Small intestine (tissue), 7 donors: ENCODE data around the gene CTBP2. TPM values are rescaled to one million over a fixed set of nuclear protein-coding genes. Genes with fewer than 3 reads are reported as not detected.

Experiments
- DNase-seq, 2 donors: peaks; one replicate each; pipeline versions ENCODE4 v3.0.0 to v3.0.0-alpha.2; 2013
- FAIRE-seq: peaks from 2 replicates; lab custom pipeline; 2012; peaks lifted over from hg19 to GRCh38; lab: Jason Lieb, UNC
- H3K27ac ChIP-seq, 3 donors: one replicate each; pipeline ENCODE4 v1.5.1; 2013; ENCODE audit warnings: low read length in 2 of 3, mild to moderate bottlenecking in 2 of 3, control low read depth in 1 of 3, inconsistent platforms in 1 of 3, low read depth in 1 of 3, moderate library complexity in 1 of 3
- H3K27me3 ChIP-seq, 3 donors: one replicate each; pipeline ENCODE4 v1.6.1; 2013; ENCODE audit warnings: low read length in 3 of 3, inconsistent platforms in 1 of 3; ENCODE audit not compliant: control insufficient read depth in 3 of 3, insufficient read depth in 3 of 3
- H3K36me3 ChIP-seq, 3 donors: one replicate each; pipeline ENCODE4 v1.6.1; 2013; ENCODE audit warnings: low read length in 3 of 3, inconsistent platforms in 1 of 3, low read depth in 1 of 3, mild to moderate bottlenecking in 1 of 3, moderate library complexity in 1 of 3; ENCODE audit not compliant: control insufficient read depth in 3 of 3, insufficient read depth in 2 of 3
- H3K4me1 ChIP-seq, 3 donors: one replicate each; pipeline ENCODE4 v1.6.1; 2013; ENCODE audit warnings: low read length in 2 of 3, inconsistent platforms in 1 of 3, low read depth in 1 of 3, mild to moderate bottlenecking in 1 of 3, moderate library complexity in 1 of 3; ENCODE audit not compliant: control insufficient read depth in 3 of 3, insufficient read depth in 2 of 3
- H3K4me3 ChIP-seq, 3 donors: one replicate each; pipeline ENCODE4 v1.5.1; 2013; ENCODE audit warnings: low read length in 3 of 3, control low read depth in 1 of 3, inconsistent platforms in 1 of 3, low read depth in 1 of 3, mild to moderate bottlenecking in 1 of 3, moderate library complexity in 1 of 3
- H3K9me3 ChIP-seq, 2 donors: one replicate each; pipeline ENCODE4 v1.6.1; 2013; ENCODE audit warnings: low read depth in 1 of 2, low read length in 1 of 2; ENCODE audit not compliant: control insufficient read depth in 2 of 2, insufficient read depth in 1 of 2
- WGBS, 3 donors: extraction: QIAGEN DNeasy Blood & Tissue Kit; methylation state at CpG; one replicate each; pipeline ENCODE4 v1.1.7; 2013; 5-methylcytosine and 5-hydroxymethylcytosine counted together
- polyA plus RNA-seq, 4 donors: library from polyadenylated mRNA; stranded (reverse) in 3 of 4; unstranded in 1 of 4; fragments of 200-250 nt in 3 of 4; fragments of 120-200 nt in 1 of 4; gene quantifications; one replicate each; pipeline versions ENCODE4 v1.2.1 to v1.2.3, GENCODE V29; 2013
- donor health status: healthy with polysubstance abuse.
- donor health status: control.
- donor health status: control.
- donor health status: Bipolar disorder and iron deficiency.
- donor health status: healthy.

Gene CTBP2
- polyA plus RNA-seq, 4 donors: 38.1 to 56.8 (median 49.1) TPM

DNA sequence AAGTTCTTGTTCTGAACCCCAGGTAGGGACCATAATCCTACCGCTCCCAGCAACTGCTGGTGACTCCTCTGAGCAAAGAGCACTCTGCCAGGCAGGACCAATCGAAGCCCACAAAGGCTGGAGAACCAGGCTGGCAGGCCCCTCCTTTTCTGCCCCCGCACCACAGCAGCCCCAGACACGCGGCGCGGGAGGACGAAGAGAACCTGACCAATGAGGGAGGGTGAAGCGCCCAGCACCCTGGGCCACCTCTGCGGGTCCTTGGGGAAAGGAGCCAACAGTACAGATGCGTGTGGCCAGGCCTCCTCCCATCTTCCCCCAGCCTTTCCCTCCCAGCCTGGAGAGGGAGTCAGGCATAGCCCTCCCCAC, 25.9 kb downstream of the CTBP2 start:
- 33 to 67% (median 46%) methylated on average over 8 to 11 of the region's 11 CpGs for WGBS, 3 donors
- Histone ChIP-seq H3K9me3 (no peaks in the 10 kb centered on the region), H3K36me3 (peaks cover 0 to 73% (median 0%) of the 10 kb centered on the region in 3 donors), H3K27ac (peak overlapping the region in 2 of 3 donors; percentile 18 to 47), H3K4me1 (peaks cover 8 to 30% (median 11%) of the 10 kb centered on the region in 3 donors), H3K4me3 (no peak overlapping the region), H3K27me3 (no peaks in the 10 kb centered on the region)
- DNase-seq (peak; percentile 28 to 85), FAIRE-seq (no peak)

DNA sequence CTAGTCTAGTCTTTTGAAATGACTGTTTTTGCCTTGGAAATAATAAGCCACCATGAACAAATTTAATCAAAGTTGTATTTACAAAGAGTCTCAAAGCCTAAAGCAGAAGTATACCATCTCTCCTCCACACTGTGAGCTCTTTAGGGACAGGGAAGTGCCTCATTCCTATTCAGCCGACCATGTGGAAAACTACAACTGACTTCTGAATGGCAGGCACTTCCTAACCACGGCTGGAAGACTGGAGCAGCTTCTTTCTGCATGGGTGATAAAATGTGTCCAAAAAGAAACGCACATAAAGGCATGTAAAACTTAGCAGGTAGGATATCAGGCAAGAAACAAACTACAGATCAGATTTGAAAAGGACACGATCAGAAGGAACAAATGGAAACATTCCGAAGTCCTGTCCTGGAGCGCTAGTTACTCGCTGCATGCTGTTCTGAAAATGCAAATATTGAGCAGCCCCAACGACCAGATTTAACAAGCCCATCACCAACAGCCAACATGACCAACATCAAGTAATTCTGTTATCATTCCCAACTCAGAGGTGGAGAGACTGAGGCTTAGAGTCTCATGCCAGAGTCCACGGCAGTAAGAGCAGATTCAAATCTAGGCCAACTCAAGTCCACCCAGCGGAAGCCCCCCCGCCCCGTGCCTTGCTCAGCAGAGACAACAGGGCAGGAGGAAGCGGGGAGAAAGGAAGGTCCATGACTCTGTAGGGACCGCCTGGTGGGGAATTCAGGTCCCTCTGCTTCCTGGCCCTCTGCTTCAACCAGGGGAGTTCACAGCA, 26.5 kb downstream of the CTBP2 start:
- Histone ChIP-seq H3K27ac (peak overlapping the region in 2 of 3 donors; percentile 18 to 47), H3K4me1 (peaks cover 7 to 30% (median 11%) of the 10 kb centered on the region in 3 donors), H3K36me3 (peaks cover 0 to 75% (median 0%) of the 10 kb centered on the region in 3 donors), H3K4me3 (no peak overlapping the region), H3K9me3 (no peaks in the 10 kb centered on the region), H3K27me3 (no peaks in the 10 kb centered on the region)
- FAIRE-seq (no peak), DNase-seq (no peak)
- 46 to 71% (median 51%) methylated on average over 14 of the region's 14 CpGs for WGBS, 3 donors

DNA sequence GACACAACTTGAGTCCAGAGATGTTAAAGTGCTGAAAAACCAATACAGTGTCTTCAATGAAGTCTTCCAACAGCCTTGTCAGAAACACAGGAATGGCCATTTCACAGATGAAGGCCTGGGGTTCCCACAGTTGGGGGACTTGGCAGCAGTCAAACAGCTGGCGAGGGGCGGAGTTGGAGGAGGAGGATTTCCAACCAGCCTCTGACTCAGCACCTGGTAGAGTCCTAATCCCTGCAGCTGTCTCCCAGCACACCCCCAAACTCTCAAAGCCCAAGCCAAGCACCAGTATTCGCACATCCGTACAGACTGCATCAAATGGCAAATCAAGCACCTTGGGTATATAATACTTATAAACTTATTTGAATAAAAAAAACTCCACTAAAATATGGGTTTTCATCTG, 28.0 kb downstream of the CTBP2 start:
- H3K36me3 ChIP-seq: peaks cover 0 to 73% (median 0%) of the 10 kb centered on the region in 3 donors
- no peak overlapping the region for H3K27ac ChIP-seq
- 91 to 93% (median 93%) methylated on average over 4 of the region's 4 CpGs for WGBS, 3 donors
- H3K27me3 ChIP-seq: no peaks in the 10 kb centered on the region
- H3K4me1 ChIP-seq: peaks cover 4 to 28% (median 11%) of the 10 kb centered on the region in 3 donors
- FAIRE-seq: no peak
- DNase-seq: no peak
- H3K4me3 ChIP-seq: no peak overlapping the region
- no peaks in the 10 kb centered on the region for H3K9me3 ChIP-seq

DNA sequence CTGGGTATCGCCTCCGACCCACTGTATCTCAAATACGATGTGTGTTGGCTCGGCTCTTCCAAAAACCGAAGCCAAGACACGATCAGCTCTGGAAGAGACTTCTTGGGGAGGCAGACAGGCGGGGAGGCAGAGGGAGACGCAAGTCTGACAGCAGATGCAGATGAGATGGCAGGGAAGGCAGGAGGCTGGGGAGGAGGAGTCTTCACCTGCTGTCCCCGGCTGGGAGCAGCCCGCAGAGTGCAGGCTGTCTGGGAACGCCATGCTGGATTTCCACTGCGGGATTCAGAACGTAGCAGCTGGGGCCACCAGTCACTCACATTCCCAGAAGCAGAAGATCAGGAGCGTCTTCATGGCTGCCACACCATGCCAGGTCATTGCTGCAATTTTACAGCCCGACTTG, 29.4 kb downstream of the CTBP2 start:
- no peak overlapping the region for H3K27ac ChIP-seq
- no peaks in the 10 kb centered on the region for H3K9me3 ChIP-seq
- H3K4me3 ChIP-seq: no peak overlapping the region
- DNase-seq: no peak
- FAIRE-seq: no peak
- WGBS, 3 donors: 91 to 97% (median 92%) methylated on average over 15 of the region's 15 CpGs
- peaks cover 0 to 78% (median 0%) of the 10 kb centered on the region in 3 donors for H3K36me3 ChIP-seq
- H3K4me1 ChIP-seq: peaks cover 4 to 14% (median 8%) of the 10 kb centered on the region in 3 donors
- H3K27me3 ChIP-seq: no peaks in the 10 kb centered on the region

DNA sequence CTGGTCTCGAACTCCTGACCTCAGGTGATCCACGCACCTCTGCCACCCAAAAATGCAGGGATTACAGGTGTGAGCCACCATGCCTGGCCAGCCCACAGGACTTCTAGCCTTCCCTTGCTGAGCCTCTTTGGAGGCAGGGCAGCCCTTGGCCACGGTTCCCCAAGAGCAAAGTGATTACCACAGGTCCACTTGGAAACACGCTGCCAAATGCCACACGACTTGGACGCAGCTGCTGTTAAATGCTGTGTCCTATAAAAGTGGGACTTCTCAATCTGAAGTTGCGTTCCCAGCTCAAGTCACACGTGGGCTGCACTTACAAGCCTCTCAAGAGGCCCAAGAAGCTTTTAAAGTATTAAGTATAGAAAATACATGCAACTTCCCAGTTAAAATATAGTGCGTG, 30.1 kb downstream of the CTBP2 start:
- WGBS, 3 donors: 78 to 89% (median 84%) methylated on average over 9 of the region's 9 CpGs
- no peak overlapping the region for H3K4me3 ChIP-seq
- H3K27me3 ChIP-seq: no peaks in the 10 kb centered on the region
- no peak overlapping the region for H3K27ac ChIP-seq
- DNase-seq: no peak
- H3K36me3 ChIP-seq: peaks cover 0 to 75% (median 0%) of the 10 kb centered on the region in 3 donors
- peaks cover 2 to 13% (median 7%) of the 10 kb centered on the region in 3 donors for H3K4me1 ChIP-seq
- H3K9me3 ChIP-seq: no peaks in the 10 kb centered on the region
- FAIRE-seq: no peak

DNA sequence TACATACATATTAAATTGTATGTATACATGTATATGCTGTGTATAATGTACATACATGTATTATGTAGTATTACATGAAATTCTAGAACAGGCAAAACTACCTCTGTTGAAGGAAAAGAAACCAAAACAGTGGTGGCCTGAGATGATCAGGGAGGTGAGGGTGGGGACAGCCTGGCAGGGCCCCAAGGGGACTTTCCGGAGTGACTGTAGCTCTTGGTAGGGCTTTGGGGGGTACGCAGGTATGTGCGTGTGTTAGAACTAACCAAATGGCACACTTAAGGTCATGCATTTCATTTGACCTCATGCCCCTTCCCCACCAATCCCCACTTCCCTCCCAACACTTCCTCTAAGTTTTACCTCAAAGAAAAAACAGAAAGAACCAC, 31.3 kb downstream of the CTBP2 start:
- Histone ChIP-seq H3K27me3 (no peaks in the 10 kb centered on the region), H3K9me3 (no peaks in the 10 kb centered on the region), H3K27ac (no peak overlapping the region), H3K4me1 (peaks cover under 1 to 16% (median 9%) of the 10 kb centered on the region in 3 donors), H3K36me3 (peaks cover 0 to 66% (median 0%) of the 10 kb centered on the region in 3 donors), H3K4me3 (no peak overlapping the region)
- no peak for FAIRE-seq
- 64 to 91% (median 82%) methylated on average over 3 of the region's 3 CpGs for WGBS, 3 donors
- no peak for DNase-seq

DNA sequence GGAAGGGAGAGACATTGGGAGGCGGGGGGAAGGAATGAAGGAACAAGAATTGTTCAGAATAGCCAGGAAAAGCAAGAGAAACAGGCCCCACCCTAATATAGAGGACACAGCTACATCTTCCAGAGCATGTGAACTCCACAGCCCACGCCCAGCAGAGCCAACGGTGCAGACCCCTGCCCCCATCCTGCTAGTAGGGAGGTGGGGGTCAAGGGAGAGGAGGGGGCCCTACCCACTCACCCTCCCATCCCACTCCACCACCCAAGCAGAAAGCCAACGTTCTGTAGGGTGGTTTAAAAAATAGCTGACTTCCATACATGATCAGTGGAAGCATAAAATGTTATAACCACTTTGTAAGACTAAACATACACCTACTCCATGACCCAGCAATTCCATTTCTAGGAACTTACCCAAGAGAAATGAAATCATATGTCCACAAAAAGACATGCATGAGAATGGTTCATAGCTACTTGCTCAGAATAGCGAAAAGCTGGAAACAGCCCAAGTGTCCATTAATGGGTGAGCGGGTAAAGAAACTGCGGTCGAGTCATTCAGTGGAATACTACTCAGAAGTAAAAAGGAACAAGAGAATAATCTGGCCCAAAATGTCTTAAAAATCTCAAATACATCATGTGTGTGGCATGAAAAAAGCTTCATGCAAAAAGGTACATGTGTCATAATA, 31.8 kb downstream of the CTBP2 start:
- Histone ChIP-seq H3K4me1 (peaks cover 0 to 17% (median 11%) of the 10 kb centered on the region in 3 donors), H3K27ac (no peak overlapping the region), H3K27me3 (no peaks in the 10 kb centered on the region), H3K36me3 (peaks cover 0 to 69% (median 0%) of the 10 kb centered on the region in 3 donors), H3K9me3 (no peaks in the 10 kb centered on the region), H3K4me3 (no peak overlapping the region)
- WGBS, 3 donors: 80 to 84% (median 82%) methylated on average over 8 of the region's 8 CpGs
- DNase-seq (no peak), FAIRE-seq (no peak)

DNA sequence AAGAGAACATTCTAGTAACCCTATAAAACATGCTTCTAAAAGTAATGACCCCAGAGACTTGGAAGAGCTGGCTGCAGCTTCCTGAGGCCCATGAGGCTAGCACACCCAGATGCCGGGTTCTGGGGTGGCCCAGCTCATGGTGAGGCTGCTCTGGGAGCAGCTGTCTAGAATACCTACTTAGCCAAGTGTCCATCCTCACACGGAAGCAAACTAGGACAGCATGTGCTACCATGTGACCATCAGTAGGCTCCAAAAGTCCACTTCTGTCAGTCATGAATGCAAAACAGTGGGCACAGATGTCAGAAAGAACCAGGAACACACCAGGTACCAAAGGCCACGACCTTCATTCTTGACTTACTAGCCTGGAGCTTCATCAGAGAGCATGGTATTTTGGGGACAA, 32.4 kb downstream of the CTBP2 start:
- H3K27me3 ChIP-seq: no peaks in the 10 kb centered on the region
- FAIRE-seq (no peak), DNase-seq (peak; percentile 53 to 75)
- H3K4me3 ChIP-seq: no peak overlapping the region
- H3K27ac ChIP-seq: no peak overlapping the region
- no peaks in the 10 kb centered on the region for H3K9me3 ChIP-seq
- peaks cover 4 to 22% (median 9%) of the 10 kb centered on the region in 3 donors for H3K4me1 ChIP-seq
- peaks cover 0 to 67% (median 0%) of the 10 kb centered on the region in 3 donors for H3K36me3 ChIP-seq
- WGBS, 3 donors: 46 to 57% (median 56%) methylated on average over 3 of the region's 3 CpGs
